Astrocyte (in vitro differentiated cells and primary cell): ENCODE measurements around the gene ZNF19.

ENCODE experiments used
- CTCF ChIP-seq: IDR thresholded peaks from 2 replicates; pipeline ENCODE4 v1.5.1; 2011; ENCODE audit warnings: low read depth, mild to moderate bottlenecking, inconsistent platforms, low read length, moderate library complexity; ENCODE audit not compliant: insufficient read depth
- EZH2 ChIP-seq: IDR thresholded peaks from 2 replicates; pipeline ENCODE4 v1.6.1; 2012; ENCODE audit warnings: mild to moderate bottlenecking, low read length, inconsistent platforms; ENCODE audit not compliant: insufficient read depth

DNA sequence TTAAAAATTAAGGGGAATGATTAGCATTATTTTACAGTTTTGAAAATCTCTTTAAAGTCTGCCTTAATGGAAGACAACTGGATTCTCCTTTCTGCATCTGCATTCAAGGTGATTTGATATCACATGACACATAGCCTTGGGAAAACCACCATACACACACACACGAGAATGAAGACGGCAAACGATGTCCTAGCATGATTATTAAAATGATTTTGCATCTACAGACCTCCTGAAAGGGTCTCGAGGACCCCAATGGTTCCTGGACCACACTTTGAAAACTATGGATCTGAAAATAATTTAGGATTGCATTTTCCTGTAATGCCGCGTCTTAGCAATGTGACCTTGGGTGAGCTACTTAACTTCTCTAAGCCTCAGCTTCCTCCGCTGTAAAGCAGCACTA is 25.4 kb upstream of the ZNF19 start:
- TF ChIP-seq CTCF (no peak), EZH2 (no peak)
